ENCODE data around the gene MRPL43.
A peak's percentile ranks its signal among the peaks of the same experiment; 100 is the strongest.

The MRPL43 gene

DNA sequence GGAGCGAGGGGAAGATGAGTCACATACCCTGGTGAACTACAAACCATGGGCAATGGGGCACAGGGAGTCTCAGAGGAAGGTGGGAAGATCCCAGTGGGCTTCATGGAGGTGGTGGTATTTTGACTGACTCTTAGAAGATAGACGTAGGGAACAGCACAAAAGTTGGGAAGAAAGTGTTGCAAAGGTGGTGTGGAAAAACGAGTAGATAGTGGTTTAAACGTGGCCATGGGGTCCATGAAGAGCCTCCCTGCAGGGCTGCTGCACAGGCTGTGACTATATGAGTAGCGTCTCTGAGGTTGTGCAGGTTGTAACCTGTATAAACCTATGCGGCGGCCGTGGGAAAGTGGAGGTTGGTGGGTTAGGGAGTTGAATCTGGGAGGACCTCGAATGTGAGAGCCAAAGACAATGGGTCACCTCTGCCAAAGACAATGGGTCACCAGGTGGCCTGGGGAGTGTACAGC is 26.1 kb upstream of the MRPL43 start:
- TF ChIP-seq, protein P1, sequence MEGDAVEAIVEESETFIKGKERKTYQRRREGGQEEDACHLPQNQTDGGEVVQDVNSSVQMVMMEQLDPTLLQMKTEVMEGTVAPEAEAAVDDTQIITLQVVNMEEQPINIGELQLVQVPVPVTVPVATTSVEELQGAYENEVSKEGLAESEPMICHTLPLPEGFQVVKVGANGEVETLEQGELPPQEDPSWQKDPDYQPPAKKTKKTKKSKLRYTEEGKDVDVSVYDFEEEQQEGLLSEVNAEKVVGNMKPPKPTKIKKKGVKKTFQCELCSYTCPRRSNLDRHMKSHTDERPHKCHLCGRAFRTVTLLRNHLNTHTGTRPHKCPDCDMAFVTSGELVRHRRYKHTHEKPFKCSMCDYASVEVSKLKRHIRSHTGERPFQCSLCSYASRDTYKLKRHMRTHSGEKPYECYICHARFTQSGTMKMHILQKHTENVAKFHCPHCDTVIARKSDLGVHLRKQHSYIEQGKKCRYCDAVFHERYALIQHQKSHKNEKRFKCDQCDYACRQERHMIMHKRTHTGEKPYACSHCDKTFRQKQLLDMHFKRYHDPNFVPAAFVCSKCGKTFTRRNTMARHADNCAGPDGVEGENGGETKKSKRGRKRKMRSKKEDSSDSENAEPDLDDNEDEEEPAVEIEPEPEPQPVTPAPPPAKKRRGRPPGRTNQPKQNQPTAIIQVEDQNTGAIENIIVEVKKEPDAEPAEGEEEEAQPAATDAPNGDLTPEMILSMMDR (IDR thresholded peaks at IDR 0.05; ENCODE audit: insufficient read depth, missing control alignments) = no peak
- DNase-seq (ENCODE audit: insufficient read length, low spot score) (no peak), FAIRE-seq (no peak)

DNA sequence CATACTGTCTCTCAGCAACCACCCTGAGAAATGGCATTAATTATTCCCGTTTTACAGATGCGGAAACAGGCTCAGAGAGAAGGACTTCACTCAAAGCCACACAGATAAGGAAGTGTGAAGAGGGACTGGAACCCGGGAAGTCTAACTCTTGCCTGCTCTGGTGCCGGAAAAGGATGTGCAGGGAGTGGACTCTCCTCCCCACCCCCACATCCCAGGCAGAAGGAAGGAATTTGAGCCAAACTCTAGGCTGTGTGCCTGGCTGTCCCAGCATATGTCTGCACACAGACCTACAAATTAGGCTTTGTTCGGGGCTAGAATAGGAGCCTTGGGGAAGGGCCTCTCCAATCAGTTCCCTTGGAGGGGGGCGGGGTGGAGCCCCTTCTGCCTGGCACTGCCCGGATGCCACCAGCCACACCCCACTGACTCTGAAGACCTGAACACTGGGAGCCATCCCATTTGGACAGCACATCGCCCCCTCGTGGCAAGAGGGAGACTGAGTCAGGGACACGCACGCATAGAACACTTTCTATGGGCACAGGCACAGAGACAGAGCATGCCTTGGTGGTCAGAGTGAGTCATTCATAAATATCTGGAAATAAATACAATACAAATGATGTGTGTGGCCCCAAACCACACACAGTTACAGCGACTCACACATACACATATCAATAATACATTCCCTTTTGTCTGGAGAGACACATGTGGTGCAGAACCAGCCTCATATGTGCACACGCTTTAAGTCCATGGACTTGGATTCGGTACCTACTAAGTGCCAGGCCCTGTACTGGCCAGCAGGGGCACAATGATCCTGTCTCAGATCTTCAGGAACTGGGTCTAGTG is 25.4 kb upstream of the MRPL43 start:
- TF ChIP-seq, protein P1 (IDR thresholded peaks at IDR 0.05; ENCODE audit: insufficient read depth, missing control alignments) = peak; percentile 98
- FAIRE-seq (no peak), DNase-seq (ENCODE audit: insufficient read length, low spot score) (peak; percentile 71)

GRCh38 chr10:101011517-101012423 is 24.5 kb upstream of the MRPL43 start:
- TF ChIP-seq, protein P1 (IDR thresholded peaks at IDR 0.05; ENCODE audit: insufficient read depth, missing control alignments) = no peak
- DNase-seq (ENCODE audit: insufficient read length, low spot score) (no peak), FAIRE-seq (no peak)

DNA sequence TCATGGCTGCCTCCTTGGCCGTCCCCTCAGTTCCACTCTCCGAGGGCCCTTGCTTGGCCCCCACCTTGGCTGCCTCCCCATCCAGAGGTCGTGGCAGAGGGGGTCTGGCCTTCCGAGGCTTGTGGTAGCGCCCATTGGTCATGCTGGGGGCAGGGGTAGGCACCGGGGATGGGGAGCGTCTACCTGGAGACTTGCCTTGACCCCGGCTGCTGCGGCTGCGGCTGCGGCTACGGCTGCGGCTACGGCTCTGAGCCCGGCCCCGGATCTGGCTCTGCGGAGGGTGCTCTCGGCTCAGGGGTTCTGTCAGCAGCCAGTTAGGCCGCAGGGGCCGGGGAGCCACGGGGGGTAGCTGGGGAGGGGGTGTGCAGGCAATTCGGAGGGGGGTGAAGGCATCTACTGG is 23.0 kb upstream of the MRPL43 start:
- FAIRE-seq (no peak), DNase-seq (ENCODE audit: insufficient read length, low spot score) (no peak)
- TF ChIP-seq, protein P1 (IDR thresholded peaks at IDR 0.05; ENCODE audit: insufficient read depth, missing control alignments) = no peak

GRCh38 chr10:101008823-101009423 is 21.6 kb upstream of the MRPL43 start:
- FAIRE-seq = no peak
- TF ChIP-seq, protein P1 (IDR thresholded peaks at IDR 0.05; ENCODE audit: insufficient read depth, missing control alignments) = no peak
- no peak for DNase-seq (ENCODE audit: insufficient read length, low spot score)

DNA sequence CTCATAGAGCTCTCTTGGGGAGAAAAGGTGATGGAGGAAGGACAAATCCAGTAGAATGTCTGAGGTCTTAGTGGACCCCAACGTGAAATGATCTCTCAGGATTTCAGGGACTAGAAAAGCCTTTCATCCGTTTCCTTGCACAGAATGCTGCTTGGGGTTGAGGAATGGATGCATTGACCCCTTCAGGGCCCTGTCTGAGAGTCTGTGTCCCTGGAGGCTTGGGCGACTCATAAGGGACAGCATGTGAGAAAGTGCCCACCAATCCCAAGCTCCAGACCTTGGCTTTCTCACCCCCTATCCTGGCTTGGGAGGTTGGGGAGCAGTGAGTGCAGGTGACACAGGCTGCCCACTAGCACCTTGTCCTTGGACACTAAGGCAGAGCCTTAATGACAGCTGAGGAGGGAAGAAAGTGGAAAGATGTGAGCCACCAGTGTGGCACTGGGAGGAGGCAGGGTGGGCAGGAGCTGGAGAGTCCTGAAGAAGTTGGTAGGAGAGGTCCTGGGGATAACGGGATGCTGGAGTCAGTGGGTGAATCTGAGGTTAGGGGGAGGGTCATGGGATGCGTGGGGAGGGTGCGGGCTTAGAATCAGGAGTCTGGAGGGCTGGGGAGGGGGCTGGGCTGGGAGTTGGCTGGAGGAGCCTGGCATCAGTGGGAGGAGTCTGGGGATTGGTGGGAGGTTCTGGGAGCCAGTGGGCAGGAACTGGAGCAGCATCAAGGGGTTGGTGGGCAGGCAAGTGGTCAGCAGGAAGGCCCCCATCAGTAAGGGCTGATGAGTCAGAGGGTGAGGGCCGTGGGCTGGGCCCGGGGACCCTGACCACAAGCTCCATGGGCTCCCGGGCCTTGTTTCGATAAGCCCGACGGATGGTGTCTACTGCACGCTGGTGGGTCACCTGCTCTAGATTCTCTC is 20.9 kb upstream of the MRPL43 start:
- TF ChIP-seq, protein P1 (IDR thresholded peaks at IDR 0.05; ENCODE audit: insufficient read depth, missing control alignments) = no peak
- no peak for DNase-seq (ENCODE audit: insufficient read length, low spot score)
- no peak for FAIRE-seq
